Measurements from ENCODE around the gene ZNF385B. TPM values are rescaled to one million over a fixed set of nuclear protein-coding genes. Genes with fewer than 3 reads are reported as not detected.

Gene ZNF385B
- total RNA-seq, 1 experiment from 2014 or later: 9.3 TPM

DNA sequence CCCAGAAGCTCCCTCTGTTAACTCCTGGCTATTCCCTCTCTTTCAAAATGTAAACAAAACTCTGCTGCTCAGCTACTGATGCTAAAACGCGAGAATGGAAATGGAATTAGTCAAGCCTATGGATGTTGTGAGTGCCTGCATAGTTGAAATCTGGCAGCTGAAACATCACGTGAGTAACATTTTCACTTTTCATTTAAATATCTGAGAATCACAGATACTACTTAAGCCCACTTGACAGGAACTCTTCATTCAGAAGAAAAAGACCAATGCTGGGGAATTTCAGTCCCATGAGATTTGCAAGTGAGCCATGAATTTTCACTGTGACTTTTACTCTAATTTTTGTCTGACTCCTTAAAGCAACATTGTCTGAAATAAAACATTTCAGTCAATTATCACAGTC, 381.5 kb downstream of the ZNF385B start:
- no peak overlapping the region for H3K4me2 ChIP-seq (ENCODE audit: low read length)

More for the DNA sequence above, 381.5 kb downstream of the ZNF385B start:
- H3K4me1 ChIP-seq (ENCODE audit: control insufficient read depth in 1 of 2, insufficient read depth in 2 of 2, low read length in 2 of 2): no peaks in the 10 kb centered on the region
- ChIA-PET CTCF (no interaction called here), POLR2A (no interaction called here), RAD21 (ENCODE audit: low non-redundant PET in 1 of 2, low total read pairs in 2 of 2, uncharacterized antibody in 2 of 2, unreplicated experiment in 2 of 2) (no interaction called here)
- no peaks in the 10 kb centered on the region for H3K9me3 ChIP-seq (ENCODE audit: control insufficient read depth in 1 of 2, insufficient read depth in 1 of 2, low read depth in 1 of 2, low read length in 2 of 2)
- no peaks in the 10 kb centered on the region for H4K20me1 ChIP-seq (ENCODE audit: insufficient read depth)
- H3K79me2 ChIP-seq (ENCODE audit: insufficient read depth, low read length): no peaks in the 10 kb centered on the region
- ATAC-seq (no peak), DNase-seq (ENCODE audit: low read depth, low spot score) (no peak)
- no peak overlapping the region for H3K4me3 ChIP-seq (replicated peaks in 1 of 2; ENCODE audit: low read depth in 1 of 2, low read length in 2 of 2)
- BruUV-seq (replicated peaks): no TSS peak
- H3K36me3 ChIP-seq (ENCODE audit: control insufficient read depth in 1 of 2, insufficient read depth in 2 of 2, low read length in 2 of 2): no peaks in the 10 kb centered on the region
- H3K9ac ChIP-seq (ENCODE audit: low read length): no peak overlapping the region
- TF ChIP-seq SIN3A (IDR thresholded peaks at IDR 0.05; ENCODE audit: low read depth) (no peak), CBX3 (IDR thresholded peaks at IDR 0.05; ENCODE audit: low read depth) (no peak), JUND (IDR thresholded peaks at IDR 0.05) (no peak), SRF (IDR thresholded peaks at IDR 0.05; ENCODE audit: low read depth) (no peak), EZH2phosphoT487 (IDR thresholded peaks at IDR 0.05; ENCODE audit: borderline replicate concordance) (no peak), RAD21 (IDR thresholded peaks at IDR 0.05; ENCODE audit: low read depth) (no peak), CEBPB (IDR thresholded peaks at IDR 0.05; ENCODE audit: low read depth) (no peak), POLR2AphosphoS5 (IDR thresholded peaks at IDR 0.05; ENCODE audit: low read depth, low read length) (no peak), SP1 (IDR thresholded peaks at IDR 0.05; ENCODE audit: low read depth) (no peak), ZNF274 (IDR thresholded peaks at IDR 0.05; ENCODE audit: low read depth, low read length) (no peak)
- TF ChIP-seq, protein P1, sequence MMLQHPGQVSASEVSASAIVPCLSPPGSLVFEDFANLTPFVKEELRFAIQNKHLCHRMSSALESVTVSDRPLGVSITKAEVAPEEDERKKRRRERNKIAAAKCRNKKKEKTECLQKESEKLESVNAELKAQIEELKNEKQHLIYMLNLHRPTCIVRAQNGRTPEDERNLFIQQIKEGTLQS (IDR thresholded peaks at IDR 0.05): no peak
- TF ChIP-seq, protein P2, sequence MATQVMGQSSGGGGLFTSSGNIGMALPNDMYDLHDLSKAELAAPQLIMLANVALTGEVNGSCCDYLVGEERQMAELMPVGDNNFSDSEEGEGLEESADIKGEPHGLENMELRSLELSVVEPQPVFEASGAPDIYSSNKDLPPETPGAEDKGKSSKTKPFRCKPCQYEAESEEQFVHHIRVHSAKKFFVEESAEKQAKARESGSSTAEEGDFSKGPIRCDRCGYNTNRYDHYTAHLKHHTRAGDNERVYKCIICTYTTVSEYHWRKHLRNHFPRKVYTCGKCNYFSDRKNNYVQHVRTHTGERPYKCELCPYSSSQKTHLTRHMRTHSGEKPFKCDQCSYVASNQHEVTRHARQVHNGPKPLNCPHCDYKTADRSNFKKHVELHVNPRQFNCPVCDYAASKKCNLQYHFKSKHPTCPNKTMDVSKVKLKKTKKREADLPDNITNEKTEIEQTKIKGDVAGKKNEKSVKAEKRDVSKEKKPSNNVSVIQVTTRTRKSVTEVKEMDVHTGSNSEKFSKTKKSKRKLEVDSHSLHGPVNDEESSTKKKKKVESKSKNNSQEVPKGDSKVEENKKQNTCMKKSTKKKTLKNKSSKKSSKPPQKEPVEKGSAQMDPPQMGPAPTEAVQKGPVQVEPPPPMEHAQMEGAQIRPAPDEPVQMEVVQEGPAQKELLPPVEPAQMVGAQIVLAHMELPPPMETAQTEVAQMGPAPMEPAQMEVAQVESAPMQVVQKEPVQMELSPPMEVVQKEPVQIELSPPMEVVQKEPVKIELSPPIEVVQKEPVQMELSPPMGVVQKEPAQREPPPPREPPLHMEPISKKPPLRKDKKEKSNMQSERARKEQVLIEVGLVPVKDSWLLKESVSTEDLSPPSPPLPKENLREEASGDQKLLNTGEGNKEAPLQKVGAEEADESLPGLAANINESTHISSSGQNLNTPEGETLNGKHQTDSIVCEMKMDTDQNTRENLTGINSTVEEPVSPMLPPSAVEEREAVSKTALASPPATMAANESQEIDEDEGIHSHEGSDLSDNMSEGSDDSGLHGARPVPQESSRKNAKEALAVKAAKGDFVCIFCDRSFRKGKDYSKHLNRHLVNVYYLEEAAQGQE (IDR thresholded peaks at IDR 0.05; ENCODE audit: low read depth): no peak
- no peak overlapping the region for H3K27ac ChIP-seq (ENCODE audit: low read depth, low read length)
- H2AFZ ChIP-seq (ENCODE audit: low read depth, low read length, poor library complexity, severe bottlenecking): no peak overlapping the region
- no peaks in the 10 kb centered on the region for H3K27me3 ChIP-seq (ENCODE audit: insufficient read depth, low read length)
- intact Hi-C loops (cut with micrococcal nuclease): no loop called here
- no peaks in the 10 kb centered on the region for H3K9me2 ChIP-seq (ENCODE audit: insufficient read depth)

Measured in HCT116 (cell line).